GM18507 (cell line): ENCODE results near the gene GPATCH3.
"Not testable (repeated sequence)": the region's sequence is repeated elsewhere in the genome, so short reads cannot be mapped to it uniquely, and the experiment has no call there.

Experiments
- DNase-seq: peaks from one replicate; pipeline ENCODE4 v3.0.0; 2011; ENCODE audit warnings: low read depth; ENCODE audit not compliant: insufficient read length; ENCODE audit errors: extremely low spot score
- FAIRE-seq: peaks from 2 replicates; lab custom pipeline; 2011; peaks lifted over from hg19 to GRCh38; lab: Jason Lieb, UNC

Gene GPATCH3

DNA sequence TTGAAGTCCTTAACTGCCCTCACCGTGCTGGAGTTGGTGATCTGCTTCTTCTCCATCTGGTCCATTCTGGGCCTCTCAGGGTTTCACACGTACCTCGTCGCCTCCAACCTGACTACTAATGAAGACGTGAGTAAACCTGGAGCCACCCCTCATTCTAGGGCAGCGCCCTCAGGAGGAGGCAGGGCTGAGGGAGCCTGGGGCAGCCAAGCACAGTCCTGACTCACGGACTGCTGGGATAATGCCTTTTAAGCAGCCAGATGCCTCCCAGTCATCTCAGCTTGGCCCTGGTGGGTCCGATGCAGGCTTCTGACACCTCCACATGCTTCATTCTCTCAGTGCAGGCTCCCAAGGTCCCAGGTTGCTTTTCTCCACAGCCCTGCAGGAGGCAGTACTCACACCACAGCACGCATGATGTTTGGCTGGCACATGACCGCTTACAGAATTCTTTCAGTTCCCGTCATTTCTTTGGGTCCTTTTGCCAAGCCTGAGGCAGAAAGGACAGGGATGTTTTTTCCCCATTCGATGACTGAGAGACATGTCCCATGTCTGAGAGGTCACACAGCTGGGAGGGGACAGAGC lies 49.1 kb downstream of the GPATCH3 start:
- DNase-seq, result no peak

DNA sequence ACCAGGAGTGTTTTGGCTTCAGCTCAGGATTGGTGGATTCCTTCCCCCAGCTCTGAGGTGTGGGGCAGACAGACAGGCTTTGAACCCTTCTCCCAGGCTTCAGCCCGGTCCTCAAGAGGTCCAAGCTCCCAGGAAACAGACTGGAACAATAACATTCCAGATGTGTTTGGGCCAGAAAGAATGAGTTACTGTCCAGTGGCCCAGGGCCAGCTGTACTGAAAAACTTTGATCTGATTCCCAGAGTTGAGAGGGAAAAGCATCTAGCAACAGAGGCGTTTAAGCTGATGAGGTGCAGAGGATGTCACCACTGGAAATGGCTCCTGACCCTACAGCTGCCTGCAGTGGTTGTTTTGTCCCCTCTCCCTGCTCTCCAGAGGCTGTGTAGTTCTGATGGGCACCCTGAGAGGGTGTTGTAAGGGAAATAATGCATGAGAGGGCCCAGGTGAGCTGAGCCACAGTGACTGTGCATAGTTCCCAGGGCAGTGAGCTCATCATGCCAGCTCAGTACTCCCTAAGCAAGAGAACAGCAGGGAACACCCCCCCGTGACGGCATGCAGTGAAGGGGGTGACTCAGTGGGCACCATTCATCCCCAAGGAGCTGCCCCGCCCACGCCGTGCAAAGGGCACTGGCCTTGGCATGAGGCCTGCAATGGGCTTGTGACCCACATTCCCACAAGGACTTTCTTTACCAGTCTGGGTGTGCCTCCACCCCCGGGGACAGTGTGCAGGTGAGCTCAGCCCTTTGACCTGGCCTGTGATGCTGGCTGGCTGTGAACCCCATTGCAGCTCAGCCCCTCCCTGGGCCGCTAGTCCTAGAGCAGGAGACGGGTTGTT lies 51.1 kb downstream of the GPATCH3 start:
- no peak for DNase-seq
- no peak for FAIRE-seq

More for the DNA sequence above, 49.1 kb downstream of the GPATCH3 start:
- FAIRE-seq, result no peak

DNA sequence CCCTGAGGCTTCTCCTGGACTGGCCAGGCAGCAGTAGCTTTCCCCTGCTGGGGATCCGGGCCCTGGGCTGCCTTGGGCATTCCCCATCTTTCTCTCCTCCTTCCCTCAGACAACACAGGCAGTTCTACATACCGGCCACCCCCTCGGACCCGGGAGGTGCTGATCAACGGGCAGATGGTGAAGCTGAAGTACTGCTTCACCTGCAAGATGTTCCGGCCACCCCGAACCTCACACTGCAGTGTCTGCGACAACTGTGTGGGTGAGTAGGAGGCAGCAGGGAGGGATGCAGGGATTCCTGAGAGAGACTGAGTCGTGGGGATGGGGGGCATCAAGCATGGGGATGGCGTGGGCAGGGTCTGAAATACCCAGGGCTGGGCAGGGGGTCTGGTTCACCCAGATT lies 51.8 kb downstream of the GPATCH3 start:
- FAIRE-seq, result no peak
- DNase-seq, result no peak

DNA sequence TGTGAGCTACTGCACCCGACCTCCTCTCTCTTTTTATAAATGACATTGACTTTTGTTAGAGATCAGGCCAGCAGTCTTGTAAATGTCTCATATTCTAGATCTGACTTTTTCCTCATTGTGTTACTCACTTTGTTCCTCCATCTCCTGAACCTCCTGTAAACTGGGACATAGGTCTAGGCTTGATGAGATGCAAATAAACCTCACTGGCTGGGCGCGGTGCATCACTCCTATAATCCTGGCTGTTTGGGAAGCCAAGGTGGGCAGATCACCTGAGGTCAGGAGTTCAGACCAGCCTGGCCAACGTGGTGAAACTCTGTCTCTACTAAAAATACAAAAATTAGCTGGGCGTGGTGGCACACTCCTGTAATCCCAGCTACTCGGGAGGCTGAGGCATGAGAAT lies 52.4 kb downstream of the GPATCH3 start:
- DNase-seq, FAIRE-seq: not testable (repeated sequence)

DNA sequence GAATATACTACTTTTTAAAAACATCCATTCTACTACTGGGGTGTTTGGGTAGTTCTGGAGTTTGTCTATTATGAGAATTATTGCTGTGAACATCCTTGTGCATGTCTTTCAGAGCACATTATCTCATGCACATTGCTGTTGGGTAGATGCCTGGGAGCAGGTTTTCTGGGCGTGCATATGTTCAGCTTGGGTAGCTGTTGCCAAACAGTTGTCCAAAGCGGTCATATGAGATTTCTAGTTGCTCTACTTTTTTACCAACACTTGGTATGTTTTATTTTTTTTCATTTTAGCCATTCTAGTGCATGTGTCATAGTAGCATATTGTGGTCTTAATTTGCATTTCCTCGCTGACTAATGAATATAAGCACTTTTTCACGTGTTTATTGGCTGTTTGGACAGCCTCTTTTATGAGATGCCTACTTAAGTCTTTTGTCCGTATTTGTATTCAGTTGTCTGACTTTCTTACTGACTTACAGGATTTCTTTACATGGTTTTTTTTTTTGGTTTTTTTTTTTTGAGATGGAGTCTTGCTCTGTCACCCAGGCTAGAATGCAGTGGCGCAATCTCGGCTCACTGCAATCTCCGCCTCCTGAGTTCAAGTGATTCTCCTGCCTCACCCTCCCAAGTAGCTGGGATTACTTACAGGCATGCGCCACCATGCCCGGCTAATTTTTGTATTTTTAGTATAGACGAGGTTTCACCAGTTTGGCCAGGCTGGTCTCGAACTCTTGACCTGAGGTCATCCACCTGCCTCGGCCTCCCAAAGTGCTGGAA lies 55.7 kb downstream of the GPATCH3 start:
- FAIRE-seq (no peak), DNase-seq (no peak)
